ENCODE results near the gene SGSM1. TPM values are rescaled to one million over a fixed set of nuclear protein-coding genes. Genes with fewer than 3 reads are reported as not detected.

Gene SGSM1
- total RNA-seq, 1 donor from 2014 or later, result 0.16 TPM

- DNase-seq (ENCODE audit: low spot score), result no peak
Measured at GRCh38 chr22:24948356-24949202, 142.6 kb downstream of the SGSM1 start.

GRCh38 chr22:24950272-24950902, 144.4 kb downstream of the SGSM1 start:
- DNase-seq (ENCODE audit: low spot score), result no peak

- DNase-seq (ENCODE audit: low spot score), result peak; percentile 95
Measured at GRCh38 chr22:24951942-24952836, 146.2 kb downstream of the SGSM1 start, which contains the start of gene KIAA1671. Gene KIAA1671 (plus strand): TSS chr22:24952716. CDS start chr22:25028000, 75,284 bp downstream.

GRCh38 chr22:24952837-24953383, 146.9 kb downstream of the SGSM1 start:
- no peak for DNase-seq (ENCODE audit: low spot score)

GRCh38 chr22:24953384-24954113, 147.5 kb downstream of the SGSM1 start:
- DNase-seq (ENCODE audit: low spot score), result no peak

GRCh38 chr22:24954114-24954463, 148.1 kb downstream of the SGSM1 start:
- DNase-seq (ENCODE audit: low spot score), result no peak

- no peak for DNase-seq (ENCODE audit: low spot score)
Measured at GRCh38 chr22:24954856-24955255, 148.8 kb downstream of the SGSM1 start.

- no peak for DNase-seq (ENCODE audit: low spot score)
Measured at GRCh38 chr22:24957043-24957442, 151.0 kb downstream of the SGSM1 start.

- no peak for DNase-seq (ENCODE audit: low spot score)
Measured at GRCh38 chr22:24961217-24961844, 155.3 kb downstream of the SGSM1 start.

GRCh38 chr22:24962094-24962493, 156.1 kb downstream of the SGSM1 start:
- no peak for DNase-seq (ENCODE audit: low spot score)

GRCh38 chr22:24962835-24963234, 156.8 kb downstream of the SGSM1 start:
- DNase-seq (ENCODE audit: low spot score), result no peak

- no peak for DNase-seq (ENCODE audit: low spot score)
Measured at GRCh38 chr22:24964441-24964840, 158.4 kb downstream of the SGSM1 start.

- no peak for DNase-seq (ENCODE audit: low spot score)
Measured at GRCh38 chr22:24965822-24966626, 160.0 kb downstream of the SGSM1 start.

- DNase-seq (ENCODE audit: low spot score), result no peak
Measured at GRCh38 chr22:24968066-24968561, 162.1 kb downstream of the SGSM1 start.

GRCh38 chr22:24969560-24970301, 163.7 kb downstream of the SGSM1 start:
- DNase-seq (ENCODE audit: low spot score), result no peak

GRCh38 chr22:24972369-24972768, 166.4 kb downstream of the SGSM1 start:
- DNase-seq (ENCODE audit: low spot score), result no peak

GRCh38 chr22:24973872-24974271, 167.9 kb downstream of the SGSM1 start:
- no peak for DNase-seq (ENCODE audit: low spot score)

GRCh38 chr22:24975125-24975640, 169.2 kb downstream of the SGSM1 start:
- no peak for DNase-seq (ENCODE audit: low spot score)

Data from mesenteric fat pad (tissue), 1 donor.